Lower leg skin (tissue), 4 donors: ENCODE data around the gene CENPP. TPM values are rescaled to one million over a fixed set of nuclear protein-coding genes. Genes with fewer than 3 reads are reported as not detected.
"Not testable (repeated sequence)": the region's sequence is repeated elsewhere in the genome, so short reads cannot be mapped to it uniquely, and the experiment has no call there.

Experiments used
- DNase-seq, 2 donors: peaks; one replicate each; pipeline ENCODE4 v3.0.0-alpha.2; 2019; ENCODE audit warnings: low spot score in 2 of 2
- H3K4me3 ChIP-seq: fragments of 200-600 bp; sonication (generic); 2 replicates; pipeline ENCODE4 v1.5.1; 2017; ENCODE audit warnings: mild to moderate bottlenecking, low read depth; ENCODE audit not compliant: poor library complexity, severe bottlenecking
- POLR2A ChIP-seq, 2 donors: fragments of 450-650 bp; IDR thresholded peaks; one replicate each; pipeline ENCODE4 v1.6.1; 2016 to 2017; ENCODE audit warnings: antibody characterized with exemption in 2 of 2, mild to moderate bottlenecking in 1 of 2, moderate library complexity in 1 of 2
- WGBS, 2 donors: methylation state at CpG; one replicate each; pipeline ENCODE4 v1.1.5; 2018; 5-methylcytosine and 5-hydroxymethylcytosine counted together
- intact Hi-C: fragments of 100-400 bp; cut with DNase I; formaldehyde crosslinking; loops from one replicate; pipeline ENCODE4 v1.15.0; 2023; ENCODE audit warnings: low total_unique reads
- total RNA-seq, 4 donors: library from RNA; depleted of rRNA; stranded (reverse); fragments of >200 nt; gene quantifications; one replicate each; pipeline ENCODE4 v1.1.0, GENCODE V29; 2016
- TF ChIP-seq, protein P1 (sequence below), 3 donors: fragments of 450-650 bp; IDR thresholded peaks; one replicate each; pipeline ENCODE4 v1.5.1; 2016; ENCODE audit warnings: antibody characterized with exemption in 3 of 3, mild to moderate bottlenecking in 3 of 3, moderate library complexity in 2 of 3

The CENPP gene
- total RNA-seq, 4 donors from 2014 or later, result 7.8 to 28.8 (median 12.2) TPM

DNA sequence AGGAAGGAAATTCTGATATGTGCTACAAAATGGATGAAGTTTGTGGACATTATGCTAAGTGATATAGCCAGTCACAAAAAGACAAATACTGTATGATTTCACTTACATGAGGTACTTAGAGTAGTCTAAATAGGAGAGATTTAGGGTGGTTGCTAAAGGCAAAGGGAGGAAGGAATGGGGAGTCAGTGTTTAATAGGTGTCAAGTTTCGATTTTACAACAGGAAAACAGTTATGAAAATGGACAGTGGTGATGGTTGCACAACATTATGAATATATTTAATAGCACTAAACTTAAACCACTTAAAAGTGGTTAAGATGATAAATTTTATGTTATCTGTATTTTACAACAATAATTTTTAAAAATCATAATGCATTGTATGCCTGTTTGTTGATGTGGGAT is 250.4 kb downstream of the CENPP start:
- intact Hi-C loops, result no loop called here

GRCh38 chr9:92589923-92590322 is 264.2 kb downstream of the CENPP start:
- H3K4me3 ChIP-seq, result no peak overlapping the region
- intact Hi-C loops, result no loop called here
- TF ChIP-seq POLR2A (IDR thresholded peaks at IDR 0.05), result no peak
- DNase-seq, result no peak
- whole genome bisulfite sequencing, 2 donors, result 48 to 53% methylated on average over 1 of the region's 1 CpG

More for the DNA sequence above, 250.4 kb downstream of the CENPP start:
- no peak for DNase-seq
- H3K4me3 ChIP-seq, result no peak overlapping the region
- 59 to 67% methylated on average over 1 of the region's 1 CpG for WGBS, 2 donors
- TF ChIP-seq POLR2A (IDR thresholded peaks at IDR 0.05), result no peak
- TF ChIP-seq, protein P1, sequence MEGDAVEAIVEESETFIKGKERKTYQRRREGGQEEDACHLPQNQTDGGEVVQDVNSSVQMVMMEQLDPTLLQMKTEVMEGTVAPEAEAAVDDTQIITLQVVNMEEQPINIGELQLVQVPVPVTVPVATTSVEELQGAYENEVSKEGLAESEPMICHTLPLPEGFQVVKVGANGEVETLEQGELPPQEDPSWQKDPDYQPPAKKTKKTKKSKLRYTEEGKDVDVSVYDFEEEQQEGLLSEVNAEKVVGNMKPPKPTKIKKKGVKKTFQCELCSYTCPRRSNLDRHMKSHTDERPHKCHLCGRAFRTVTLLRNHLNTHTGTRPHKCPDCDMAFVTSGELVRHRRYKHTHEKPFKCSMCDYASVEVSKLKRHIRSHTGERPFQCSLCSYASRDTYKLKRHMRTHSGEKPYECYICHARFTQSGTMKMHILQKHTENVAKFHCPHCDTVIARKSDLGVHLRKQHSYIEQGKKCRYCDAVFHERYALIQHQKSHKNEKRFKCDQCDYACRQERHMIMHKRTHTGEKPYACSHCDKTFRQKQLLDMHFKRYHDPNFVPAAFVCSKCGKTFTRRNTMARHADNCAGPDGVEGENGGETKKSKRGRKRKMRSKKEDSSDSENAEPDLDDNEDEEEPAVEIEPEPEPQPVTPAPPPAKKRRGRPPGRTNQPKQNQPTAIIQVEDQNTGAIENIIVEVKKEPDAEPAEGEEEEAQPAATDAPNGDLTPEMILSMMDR (IDR thresholded peaks at IDR 0.05), result no peak

DNA sequence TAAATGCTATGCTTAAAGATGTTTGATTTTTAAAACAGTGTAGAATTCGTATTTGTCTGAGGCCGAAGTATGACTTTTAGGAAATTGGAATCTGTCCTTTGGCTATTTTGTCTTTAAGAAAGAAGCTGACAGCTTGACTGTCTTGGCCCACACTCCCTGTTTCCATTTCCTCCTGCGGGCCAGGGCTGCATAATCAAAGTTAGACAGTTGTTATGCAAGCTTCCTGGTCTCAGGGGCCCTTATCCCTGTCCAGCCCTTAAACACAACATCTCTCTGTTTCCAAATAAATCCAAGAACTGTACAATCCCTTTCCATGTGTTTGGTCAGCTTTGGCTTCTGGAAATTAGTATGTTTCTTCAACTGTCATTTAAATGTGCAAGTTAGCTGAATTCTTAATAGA is 264.6 kb downstream of the CENPP start:
- TF ChIP-seq, protein P1 (IDR thresholded peaks at IDR 0.05), result no peak
- no peak for TF ChIP-seq POLR2A (IDR thresholded peaks at IDR 0.05)
- no peak overlapping the region for H3K4me3 ChIP-seq
- intact Hi-C loops, result no loop called here
- 7 to 10% methylated on average over 3 of the region's 3 CpGs for WGBS, 2 donors
- DNase-seq, result peak; percentile 76 to 93

GRCh38 chr9:92592537-92592936 is 266.8 kb downstream of the CENPP start:
- TF ChIP-seq, protein P1 (IDR thresholded peaks at IDR 0.05), result no peak
- TF ChIP-seq POLR2A (IDR thresholded peaks at IDR 0.05), result no peak
- 84 to 96% methylated on average over 1 of the region's 1 CpG for WGBS, 2 donors
- H3K4me3 ChIP-seq, result no peak overlapping the region
- DNase-seq, result no peak
- intact Hi-C loops, result no loop called here

DNA sequence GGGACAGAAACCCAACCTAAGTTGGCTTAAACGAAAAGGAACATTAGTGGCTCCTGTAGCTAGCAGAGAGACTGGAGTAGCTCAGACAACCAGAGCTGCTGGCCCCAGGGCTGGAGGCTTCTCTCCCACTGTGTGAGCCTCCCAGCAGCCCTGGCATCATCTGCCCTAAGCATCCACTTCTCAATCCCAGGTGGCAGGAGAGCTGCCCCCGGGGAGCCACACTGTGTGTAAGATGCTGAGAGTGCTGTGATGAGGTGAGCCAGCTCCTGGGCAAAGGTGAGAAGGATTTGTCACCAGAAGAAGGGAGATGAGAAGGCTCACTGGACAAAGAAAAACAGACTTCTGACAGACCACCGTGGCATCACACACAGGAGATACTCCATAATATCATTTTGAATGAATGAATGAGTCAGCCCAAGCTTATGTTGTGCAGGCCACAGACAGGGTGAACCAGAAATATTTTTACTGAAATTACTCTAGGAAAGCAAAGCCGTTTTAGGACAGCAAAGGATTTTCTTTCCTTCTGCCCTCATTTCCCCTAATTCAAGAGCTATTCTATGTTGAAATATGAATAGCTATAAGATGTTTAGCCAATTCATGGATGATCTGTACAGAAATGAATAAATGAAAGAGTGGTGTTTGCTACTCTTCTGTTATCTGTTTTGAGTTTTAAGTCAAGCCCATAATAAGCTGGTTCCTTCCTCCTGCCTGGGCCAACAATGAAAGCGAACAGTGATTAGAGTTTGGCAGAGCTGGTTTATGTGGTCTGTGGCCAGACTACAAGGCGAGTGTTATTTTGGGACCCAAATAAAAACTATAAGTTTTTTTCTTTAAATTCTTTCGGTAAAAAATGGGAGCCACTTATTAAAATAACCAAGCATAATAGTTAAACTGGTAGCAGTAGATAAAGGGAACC is 267.5 kb downstream of the CENPP start:
- intact Hi-C loops, result no loop called here
- no peak overlapping the region for H3K4me3 ChIP-seq
- no peak for DNase-seq
- TF ChIP-seq, protein P1 (IDR thresholded peaks at IDR 0.05), result no peak
- no peak for TF ChIP-seq POLR2A (IDR thresholded peaks at IDR 0.05)
- 57 to 59% methylated on average over 7 of the region's 7 CpGs for WGBS, 2 donors

- DNase-seq, intact Hi-C loops, H3K4me3 ChIP-seq: not testable (repeated sequence)
- WGBS, 2 donors, result 94 to 100% methylated on average over 1 of the region's 1 CpG
These were observed 269.3 kb downstream of the CENPP start for GRCh38 chr9:92595075-92595474.
